Activated CD4-positive, alpha-beta T cell treated with anti-CD3 and anti-CD28 coated beads, Interleukin-2, amount 10 ng/mL, durations not matched to agents 24 days and 14 days (primary cell): ENCODE results near the gene CHGA. TPM values are rescaled to one million over a fixed set of nuclear protein-coding genes. Genes with fewer than 3 reads are reported as not detected.

Source experiments
- DNase-seq: peaks from one replicate; pipeline ENCODE4 v3.0.0; 2022
- H3K27ac Mint-ChIP-seq: one replicate; pipeline ENCODE4 v1.8.0; 2022; ENCODE audit warnings: mild to moderate bottlenecking, mixed read lengths
- H3K27me3 Mint-ChIP-seq: one replicate; pipeline ENCODE4 v1.8.0; 2022; ENCODE audit warnings: mixed read lengths
- H3K36me3 Mint-ChIP-seq: one replicate; pipeline ENCODE4 v1.8.0; 2022; ENCODE audit warnings: low read depth, mild to moderate bottlenecking, mixed read lengths
- H3K4me1 Mint-ChIP-seq: one replicate; pipeline ENCODE4 v1.8.0; 2021; ENCODE audit warnings: mixed read lengths
- H3K4me3 Mint-ChIP-seq: one replicate; pipeline ENCODE4 v1.8.0; 2022; ENCODE audit warnings: mild to moderate bottlenecking, moderate library complexity, mixed read lengths
- H3K9me3 Mint-ChIP-seq: one replicate; pipeline ENCODE4 v1.8.0; 2021; ENCODE audit warnings: mixed read lengths
- intact Hi-C: fragments of 100-400 bp; cut with micrococcal nuclease; formaldehyde crosslinking; loops from one replicate; pipeline ENCODE4 v1.15.1; 2023
- total RNA-seq: library from RNA; stranded (reverse); gene quantifications from 2 replicates; pipeline ENCODE4 v1.2.3, GENCODE V29; 2022

CHGA gene
- total RNA-seq, 1 donor from 2014 or later: not detected

DNA sequence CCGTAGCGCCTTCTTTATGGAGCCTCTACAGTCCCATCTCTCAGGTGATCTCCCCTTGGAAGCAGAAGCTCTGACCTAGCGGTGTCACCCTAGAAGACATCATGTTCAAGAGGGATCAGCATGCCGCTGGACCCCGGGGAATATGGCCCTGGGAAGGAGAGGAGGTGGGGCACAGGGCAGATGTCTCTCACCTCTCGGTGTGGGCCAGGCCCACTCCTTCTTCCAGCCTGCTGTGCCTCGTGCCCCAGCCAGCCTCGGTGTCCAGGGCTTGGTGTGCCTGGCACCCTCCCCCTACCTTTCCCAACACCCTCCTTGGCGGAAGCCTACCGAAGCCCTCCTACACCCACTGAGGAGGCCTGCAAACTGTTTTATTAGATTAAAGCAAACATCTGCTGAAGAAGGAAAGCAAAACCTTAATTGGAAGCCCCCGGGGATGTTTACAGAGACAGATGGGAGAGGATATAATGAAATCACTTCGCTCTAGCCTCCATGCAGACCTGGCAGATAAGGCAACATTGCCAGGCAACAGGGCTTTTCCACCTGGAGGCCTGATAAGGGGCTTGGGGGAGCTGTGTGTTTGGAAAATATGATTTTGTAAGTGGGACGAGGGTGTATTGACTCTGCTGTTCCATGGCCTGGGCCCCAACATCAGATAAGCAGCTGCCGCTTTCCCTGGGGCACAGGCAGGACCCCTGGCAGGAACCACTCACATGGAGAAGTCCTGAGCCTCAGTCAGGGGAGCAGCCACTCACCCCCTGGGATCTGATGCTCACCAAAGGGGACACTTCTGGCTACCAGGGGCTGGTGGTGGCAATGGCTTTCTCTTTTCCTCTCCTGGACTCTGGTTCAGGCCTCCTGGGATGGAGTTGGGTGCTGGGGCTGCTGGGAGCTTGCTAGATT, 5.7 kb upstream of the CHGA start:
- no peaks in the 10 kb centered on the region for H3K4me1 Mint-ChIP-seq
- no peak overlapping the region for H3K4me3 Mint-ChIP-seq
- intact Hi-C loops: no loop called here
- no peaks in the 10 kb centered on the region for H3K36me3 Mint-ChIP-seq
- no peak overlapping the region for H3K27ac Mint-ChIP-seq
- DNase-seq: no peak
- H3K27me3 Mint-ChIP-seq: peaks cover 6% of the 10 kb centered on the region
- no peaks in the 10 kb centered on the region for H3K9me3 Mint-ChIP-seq

DNA sequence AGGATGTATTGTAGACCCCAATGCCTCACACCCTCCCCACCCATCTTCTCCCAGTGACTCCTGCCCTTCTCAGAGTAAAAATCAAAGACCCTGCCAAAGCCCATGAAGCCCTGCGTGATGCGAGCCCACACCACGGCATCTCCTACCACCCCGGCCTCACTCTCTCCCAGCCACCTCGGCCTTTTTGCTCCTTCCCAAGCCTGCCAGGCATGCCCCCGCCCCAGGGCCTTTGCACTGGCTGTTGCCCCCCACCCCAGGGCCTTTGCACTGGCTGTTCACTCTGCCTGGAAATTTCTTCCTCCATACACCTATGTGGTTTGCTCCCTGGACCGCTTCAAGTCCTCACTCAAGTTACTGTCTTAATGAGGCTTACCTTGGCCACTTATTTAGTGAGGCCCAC, 5.0 kb upstream of the CHGA start:
- intact Hi-C loops: no loop called here
- Mint-ChIP-seq H3K4me3 (no peak overlapping the region), H3K27ac (no peak overlapping the region), H3K4me1 (no peaks in the 10 kb centered on the region), H3K27me3 (peaks cover 10% of the 10 kb centered on the region), H3K36me3 (no peaks in the 10 kb centered on the region), H3K9me3 (no peaks in the 10 kb centered on the region)
- DNase-seq: no peak

DNA sequence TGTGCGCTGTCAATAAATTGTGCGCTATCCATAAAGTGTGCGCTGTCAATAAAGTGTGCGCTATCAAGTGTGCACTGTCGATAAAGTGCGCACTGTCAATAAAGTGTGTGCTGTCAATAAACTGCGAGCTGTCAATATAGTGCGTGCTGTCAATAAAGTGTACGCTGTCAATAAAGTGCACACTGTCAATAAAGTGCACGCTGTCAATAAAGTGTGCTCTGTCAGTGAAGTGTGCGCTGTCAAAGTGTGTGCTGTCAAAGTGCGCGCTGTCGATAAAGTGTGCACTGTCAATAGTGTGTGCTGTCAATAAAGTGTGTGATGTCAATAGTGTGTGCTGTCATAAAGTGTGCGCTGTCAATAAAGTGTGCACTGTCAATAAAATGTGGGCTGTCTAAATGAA, 2.9 kb upstream of the CHGA start:
- H3K9me3 Mint-ChIP-seq: no peaks in the 10 kb centered on the region

DNA sequence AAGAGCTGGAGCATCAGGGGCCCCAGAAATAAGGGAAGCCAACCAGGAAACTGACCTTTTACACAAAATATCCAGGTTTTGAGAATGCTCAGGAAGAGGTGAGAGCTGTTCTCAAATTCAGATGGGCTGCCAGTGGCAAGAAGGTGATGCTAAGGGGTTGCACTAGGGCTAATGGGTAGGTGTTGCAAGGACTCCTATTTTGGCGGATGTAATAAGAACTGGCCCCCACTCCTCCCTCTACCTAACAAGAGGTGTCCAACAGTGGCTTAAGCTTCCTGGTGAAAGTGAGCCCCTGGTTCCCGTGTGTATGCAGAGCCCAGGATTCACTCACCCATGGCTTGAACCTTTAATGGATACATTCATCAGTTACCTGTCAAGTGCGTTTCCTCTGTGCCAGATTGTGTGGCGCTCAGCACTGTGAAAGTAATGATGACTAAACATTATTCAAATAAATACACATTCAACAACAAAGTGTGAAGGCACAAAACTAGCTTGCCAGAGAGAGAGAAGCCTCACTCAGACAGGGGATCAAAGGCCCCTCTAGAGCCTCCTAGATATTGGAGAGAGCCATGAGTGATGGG, 705 bp upstream of the CHGA start:
- H3K4me1 Mint-ChIP-seq: no peaks in the 10 kb centered on the region
- no peaks in the 10 kb centered on the region for H3K36me3 Mint-ChIP-seq
- intact Hi-C loops: no loop called here
- no peak for DNase-seq
- H3K4me3 Mint-ChIP-seq: no peak overlapping the region
- no peaks in the 10 kb centered on the region for H3K9me3 Mint-ChIP-seq
- H3K27me3 Mint-ChIP-seq: peaks cover 14% of the 10 kb centered on the region
- no peak overlapping the region for H3K27ac Mint-ChIP-seq

More for the DNA sequence above, 2.9 kb upstream of the CHGA start:
- intact Hi-C loops: no loop called here
- Mint-ChIP-seq H3K4me1 (no peaks in the 10 kb centered on the region), H3K4me3 (no peak overlapping the region), H3K27ac (no peak overlapping the region), H3K36me3 (no peaks in the 10 kb centered on the region), H3K27me3 (peaks cover 14% of the 10 kb centered on the region)
- no peak for DNase-seq

DNA sequence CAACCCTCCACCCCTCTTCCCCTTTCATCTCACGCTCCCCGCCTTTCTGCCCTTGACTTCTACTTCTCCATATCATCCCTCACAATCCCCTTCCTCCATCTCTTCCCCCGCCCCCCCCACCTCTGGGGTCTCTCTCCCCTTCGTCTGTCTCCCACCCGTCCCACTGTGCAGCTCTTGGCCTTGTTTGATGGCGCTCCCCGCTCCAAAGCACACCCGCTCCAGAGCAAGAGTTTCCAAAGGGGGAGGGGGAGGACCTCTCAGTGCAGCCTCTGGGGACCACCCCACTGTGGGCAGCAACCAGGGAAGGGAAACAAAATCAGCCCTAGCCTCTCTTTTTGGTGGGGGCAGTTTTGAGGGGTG, 774 bp downstream of the CHGA start:
- Mint-ChIP-seq H3K4me3 (no peak overlapping the region), H3K4me1 (no peaks in the 10 kb centered on the region), H3K27me3 (peaks cover 14% of the 10 kb centered on the region), H3K36me3 (no peaks in the 10 kb centered on the region), H3K9me3 (no peaks in the 10 kb centered on the region), H3K27ac (no peak overlapping the region)
- no peak for DNase-seq
- intact Hi-C loops: no loop called here

DNA sequence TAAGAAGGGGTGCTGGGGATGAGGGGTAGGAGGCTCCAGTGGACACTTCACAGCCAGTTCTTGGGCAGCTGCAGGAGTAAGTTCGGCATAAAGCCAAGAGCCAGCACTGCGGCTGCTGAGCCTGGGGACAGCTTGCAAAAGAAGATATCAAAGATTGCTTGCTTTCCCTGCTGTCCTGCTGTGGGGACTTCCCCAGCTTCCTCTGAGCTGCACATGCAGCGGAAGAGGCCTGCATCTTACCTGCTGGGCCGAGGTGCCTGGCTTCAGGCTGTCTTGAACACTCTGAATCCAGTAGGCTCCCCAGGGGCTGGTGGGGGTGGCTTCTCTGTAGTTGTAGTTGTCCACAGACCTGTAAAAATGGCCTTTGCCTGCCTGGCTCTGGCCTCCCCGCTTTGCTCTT, 1.3 kb downstream of the CHGA start:
- DNase-seq: no peak
- Mint-ChIP-seq H3K4me1 (no peaks in the 10 kb centered on the region), H3K36me3 (no peaks in the 10 kb centered on the region), H3K27me3 (peaks cover 14% of the 10 kb centered on the region), H3K9me3 (no peaks in the 10 kb centered on the region), H3K4me3 (no peak overlapping the region), H3K27ac (no peak overlapping the region)
- intact Hi-C loops: no loop called here

DNA sequence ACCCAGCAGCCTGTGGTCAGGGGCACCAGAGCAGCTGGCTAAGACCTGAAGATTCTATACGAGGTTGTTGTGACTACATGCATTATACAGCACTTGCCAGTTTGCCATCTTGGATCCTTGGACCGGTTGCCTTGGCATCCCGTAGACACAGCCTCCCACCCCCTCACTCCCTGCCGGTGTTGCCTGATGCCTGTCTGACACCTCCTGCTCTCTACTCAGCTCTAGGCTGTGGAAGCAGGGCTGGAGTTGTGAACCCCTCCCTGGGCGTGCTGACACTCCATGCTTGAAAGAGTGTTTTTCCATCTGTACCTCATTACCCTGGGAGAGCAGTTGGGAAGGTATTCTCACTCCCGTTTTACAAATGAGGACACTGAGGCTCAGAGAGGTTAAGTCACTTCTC, 2.5 kb downstream of the CHGA start:
- H3K9me3 Mint-ChIP-seq: no peaks in the 10 kb centered on the region
- no peak for DNase-seq
- H3K36me3 Mint-ChIP-seq: no peaks in the 10 kb centered on the region
- intact Hi-C loops: no loop called here
- peaks cover 14% of the 10 kb centered on the region for H3K27me3 Mint-ChIP-seq
- no peak overlapping the region for H3K4me3 Mint-ChIP-seq
- H3K4me1 Mint-ChIP-seq: no peaks in the 10 kb centered on the region
- H3K27ac Mint-ChIP-seq: no peak overlapping the region

DNA sequence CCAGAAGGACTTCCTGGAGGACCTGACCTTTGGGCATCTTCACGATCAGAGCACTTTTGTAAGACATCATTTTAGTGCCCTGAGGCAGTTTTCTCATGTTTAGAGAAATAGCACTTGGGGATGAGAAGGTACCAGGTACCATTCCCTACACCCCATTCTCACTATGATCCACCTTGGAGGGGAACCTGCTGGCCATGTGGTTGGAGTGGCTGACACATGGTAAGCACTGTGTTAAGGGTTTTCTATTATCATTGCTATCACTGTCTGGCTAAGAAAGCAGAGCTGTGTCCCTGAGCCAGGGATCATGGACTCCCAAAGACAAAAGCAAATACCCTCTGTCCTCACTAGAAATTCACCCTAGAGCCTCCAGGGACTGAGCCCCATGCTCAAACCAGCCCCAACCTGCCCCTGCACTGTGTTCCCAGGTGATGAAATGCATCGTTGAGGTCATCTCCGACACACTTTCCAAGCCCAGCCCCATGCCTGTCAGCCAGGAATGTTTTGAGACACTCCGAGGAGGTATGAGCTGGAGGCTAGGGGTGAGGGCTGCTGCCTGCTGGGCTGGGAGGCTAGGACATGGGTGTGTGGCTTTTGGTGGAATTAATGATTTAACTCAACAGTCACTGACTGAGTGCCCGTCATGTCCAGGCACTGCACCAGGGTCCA, 3.4 kb downstream of the CHGA start:
- no peaks in the 10 kb centered on the region for H3K36me3 Mint-ChIP-seq
- H3K27me3 Mint-ChIP-seq: peaks cover 14% of the 10 kb centered on the region
- intact Hi-C loops: no loop called here
- H3K4me3 Mint-ChIP-seq: no peak overlapping the region
- H3K4me1 Mint-ChIP-seq: no peaks in the 10 kb centered on the region
- H3K27ac Mint-ChIP-seq: no peak overlapping the region
- no peaks in the 10 kb centered on the region for H3K9me3 Mint-ChIP-seq
- no peak for DNase-seq

DNA sequence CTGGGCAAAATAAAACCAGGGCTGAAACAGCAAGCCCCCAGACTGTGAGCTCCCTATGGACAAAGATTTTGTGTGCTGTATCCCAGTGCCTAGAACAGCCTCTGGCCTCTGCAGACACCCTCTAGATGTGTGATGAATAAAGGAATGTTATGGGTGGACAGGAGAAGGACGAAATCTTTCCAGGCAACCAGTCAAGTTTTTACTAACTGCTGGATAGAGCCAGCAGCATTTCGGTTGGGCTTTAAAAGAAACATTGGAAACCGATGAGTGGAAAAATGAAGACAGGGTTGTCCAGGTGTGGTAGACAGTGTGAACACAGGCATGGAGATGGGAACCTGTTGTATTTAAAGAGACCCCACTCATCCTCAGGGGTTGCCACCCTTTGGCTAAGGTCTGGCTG, 4.0 kb downstream of the CHGA start:
- Mint-ChIP-seq H3K27me3 (peaks cover 12% of the 10 kb centered on the region), H3K9me3 (no peaks in the 10 kb centered on the region), H3K4me1 (no peaks in the 10 kb centered on the region), H3K36me3 (no peaks in the 10 kb centered on the region), H3K27ac (no peak overlapping the region), H3K4me3 (no peak overlapping the region)
- intact Hi-C loops: no loop called here
- DNase-seq: no peak

DNA sequence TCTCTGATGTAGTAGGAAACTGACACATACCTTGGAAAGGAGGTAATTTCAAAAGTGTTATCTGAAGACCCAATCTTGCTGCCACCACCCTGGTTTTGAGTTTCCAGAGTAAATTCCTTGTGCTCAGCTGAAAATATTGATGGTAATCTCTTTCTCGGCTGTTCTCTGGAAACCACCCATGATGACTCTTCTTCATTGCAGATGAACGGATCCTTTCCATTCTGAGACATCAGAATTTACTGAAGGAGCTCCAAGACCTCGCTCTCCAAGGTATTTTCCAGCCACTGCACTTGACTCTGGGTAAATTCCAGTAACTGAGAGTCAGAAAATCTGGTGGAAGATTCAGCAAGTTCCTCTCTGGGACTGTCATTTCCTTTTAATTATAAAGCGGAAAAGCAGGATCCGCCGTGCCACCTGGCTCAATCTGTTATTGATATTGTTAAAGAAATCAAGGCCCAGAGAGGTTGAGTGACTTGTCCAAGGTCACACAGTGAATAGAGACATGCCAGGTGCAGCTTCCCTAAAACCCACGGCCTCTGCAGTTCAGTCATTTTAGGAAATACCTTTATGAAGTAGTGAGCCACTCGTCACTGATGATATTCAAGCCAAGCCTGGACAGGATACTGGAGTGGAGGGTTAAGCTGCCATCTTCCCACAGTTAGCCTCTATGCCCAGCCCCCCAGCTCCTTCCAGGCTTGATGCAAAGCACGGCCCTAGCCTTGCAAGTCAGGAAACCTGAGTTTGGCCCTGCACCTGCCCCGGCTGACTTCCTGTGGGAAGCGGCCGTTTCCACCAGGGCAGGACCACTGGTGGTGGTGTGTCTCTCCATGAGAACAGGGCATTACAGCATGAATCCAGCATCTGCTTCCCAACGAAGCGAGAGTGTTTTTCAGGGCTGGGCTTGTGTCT, 4.7 kb downstream of the CHGA start:
- peaks cover 5% of the 10 kb centered on the region for H3K27me3 Mint-ChIP-seq
- intact Hi-C loops: no loop called here
- no peak for DNase-seq
- no peaks in the 10 kb centered on the region for H3K36me3 Mint-ChIP-seq
- H3K27ac Mint-ChIP-seq: no peak overlapping the region
- no peak overlapping the region for H3K4me3 Mint-ChIP-seq
- H3K9me3 Mint-ChIP-seq: no peaks in the 10 kb centered on the region
- no peaks in the 10 kb centered on the region for H3K4me1 Mint-ChIP-seq

DNA sequence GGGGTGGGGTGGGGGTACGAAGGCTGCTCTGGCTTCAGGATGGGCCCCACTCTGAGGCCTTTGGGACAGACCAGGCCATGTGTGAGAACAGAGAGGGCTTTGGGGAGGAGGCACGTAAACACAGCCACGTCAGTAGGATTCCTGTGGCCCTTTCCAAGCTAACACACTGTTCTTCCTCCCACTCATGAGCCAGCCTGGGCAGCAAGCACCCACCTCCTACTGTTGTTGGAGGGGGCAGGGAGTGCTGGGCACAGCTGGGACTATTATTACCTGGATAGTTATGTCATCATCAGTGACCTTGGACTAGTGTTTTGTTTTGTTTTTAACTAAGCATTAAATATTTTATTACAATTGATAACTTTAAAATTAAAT, 5.3 kb downstream of the CHGA start:
- intact Hi-C loops: no loop called here
- no peaks in the 10 kb centered on the region for H3K9me3 Mint-ChIP-seq
- H3K4me1 Mint-ChIP-seq: no peaks in the 10 kb centered on the region
- H3K4me3 Mint-ChIP-seq: no peak overlapping the region
- no peaks in the 10 kb centered on the region for H3K36me3 Mint-ChIP-seq
- peaks cover 4% of the 10 kb centered on the region for H3K27me3 Mint-ChIP-seq
- no peak overlapping the region for H3K27ac Mint-ChIP-seq
- no peak for DNase-seq

DNA sequence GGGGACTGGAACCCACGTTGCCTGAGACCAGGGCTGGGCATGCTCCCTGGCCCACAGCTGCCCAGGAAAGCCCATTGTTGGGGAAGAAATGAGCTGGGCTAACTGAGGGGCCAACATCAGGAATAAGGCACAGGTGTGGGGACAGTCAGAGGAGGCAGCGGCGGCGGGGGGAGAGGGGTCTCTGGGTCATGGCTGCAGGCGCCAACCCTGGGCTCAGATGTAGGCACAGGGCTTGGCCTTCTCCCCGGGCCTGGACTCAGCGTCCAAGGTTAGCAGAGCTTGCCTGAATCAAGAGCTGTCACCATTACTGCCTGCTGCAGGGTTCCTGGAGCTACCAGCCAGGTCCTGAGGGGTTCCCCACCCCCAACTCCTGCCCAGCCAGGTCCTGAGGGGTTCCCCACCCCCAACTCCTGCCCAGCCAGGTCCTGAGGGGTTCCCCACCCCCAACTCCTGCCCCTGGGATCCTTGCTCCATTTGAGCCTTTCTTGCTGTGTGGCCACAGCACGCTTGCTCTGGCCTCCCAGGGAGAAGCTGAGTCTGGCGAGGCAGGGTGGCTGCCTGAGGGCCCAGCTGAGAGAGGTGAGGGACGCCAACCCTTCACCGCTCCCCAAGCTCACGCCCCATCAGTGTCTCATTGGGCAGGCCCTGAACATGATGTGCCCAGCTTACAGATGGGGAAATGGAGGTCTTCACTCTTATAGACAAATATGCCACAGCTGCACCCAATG, 6.2 kb downstream of the CHGA start:
- no peak overlapping the region for H3K4me3 Mint-ChIP-seq
- DNase-seq: no peak
- no peaks in the 10 kb centered on the region for H3K4me1 Mint-ChIP-seq
- no peaks in the 10 kb centered on the region for H3K9me3 Mint-ChIP-seq
- no peaks in the 10 kb centered on the region for H3K36me3 Mint-ChIP-seq
- no peaks in the 10 kb centered on the region for H3K27me3 Mint-ChIP-seq
- intact Hi-C loops: no loop called here
- no peak overlapping the region for H3K27ac Mint-ChIP-seq
